HCT116 (cell line): ENCODE measurements around the gene PEX11B. TPM values are rescaled to one million over a fixed set of nuclear protein-coding genes. Genes with fewer than 3 reads are reported as not detected.

Experiments used
- ATAC-seq: fragments of 200-7000 bp; cut with Tn5 transposase; 2 replicates; pipeline ENCODE4 v1.9.1; 2020; ENCODE audit warnings: mild to moderate bottlenecking, moderate library complexity
- BruUV-seq: library from RNA; stranded (reverse); fragments of 400-500 nt; replicated peaks from 2 replicates; lab custom pipeline; 2021; lab: Mats Ljungman, UMichigan
- CTCF ChIA-PET: fragments of 300-600 bp; sonication (Branson Sonifier 250); formaldehyde crosslinking; loops from one replicate; lab custom pipeline; 2021; ENCODE audit warnings: antibody characterized with exemption; lab: Charles Lee
- POLR2A ChIA-PET: fragments of 300-600, 350-600 bp; sonication (Branson Sonifier 250); formaldehyde crosslinking; loops from one replicate; lab custom pipeline; 2021; ENCODE audit warnings: antibody characterized with exemption; lab: Charles Lee
- RAD21 ChIA-PET, 2 experiments: fragments of 300-600 bp; sonication (Branson Sonifier 250); formaldehyde crosslinking; loops; one replicate each; lab custom pipeline; 2023; ENCODE audit warnings: low total read pairs in 2 of 2; ENCODE audit not compliant: uncharacterized antibody in 2 of 2, unreplicated experiment in 2 of 2, low non-redundant PET in 1 of 2; lab: Charles Lee
- DNase-seq: peaks from one replicate; pipeline ENCODE4 v3.0.0-alpha.2; 2010; ENCODE audit warnings: low read depth, low spot score
- H2AFZ ChIP-seq: fragments of 200-600 bp; shearing (Covaris generic), sonication (generic); 2 replicates; pipeline ENCODE4 v1.6.1; 2017; ENCODE audit warnings: low read depth, mixed run types, mixed read lengths, antibody characterized with exemption, low read length; ENCODE audit not compliant: poor library complexity, severe bottlenecking
- H3K27ac ChIP-seq: 2 replicates; pipeline ENCODE4 v1.5.1; 2012; ENCODE audit warnings: low read depth, low read length
- H3K27me3 ChIP-seq: fragments of 200-600 bp; sonication (generic); 2 replicates; pipeline ENCODE4 v1.6.1; 2016; ENCODE audit warnings: mixed run types, low read length, mixed read lengths; ENCODE audit not compliant: insufficient read depth
- H3K36me3 ChIP-seq, 2 experiments: fragments of 200-500 bp in 1 of 2; fragments of 200-600 bp in 1 of 2; sonication (Bioruptor generic) in 1 of 2; sonication (generic) in 1 of 2; 2 replicates each; pipeline versions ENCODE4 v1.5.1 to v1.6.1; 2014 to 2016; ENCODE audit warnings: low read length in 2 of 2, inconsistent platforms in 1 of 2, mixed read lengths in 1 of 2, mixed run types in 1 of 2; ENCODE audit not compliant: insufficient read depth in 2 of 2, control insufficient read depth in 1 of 2
- H3K4me1 ChIP-seq, 2 experiments: fragments of 200-600 bp in 1 of 2; sonication (generic) in 1 of 2; 2 replicates each; pipeline versions ENCODE4 v1.5.1 to v1.6.1; 2012 to 2017; ENCODE audit warnings: low read length in 2 of 2, inconsistent platforms in 1 of 2, mild to moderate bottlenecking in 1 of 2, mixed read lengths in 1 of 2, mixed run types in 1 of 2, moderate library complexity in 1 of 2; ENCODE audit not compliant: insufficient read depth in 2 of 2, control insufficient read depth in 1 of 2
- H3K4me2 ChIP-seq: fragments of 200-600 bp; sonication (generic); 2 replicates; pipeline ENCODE4 v1.6.1; 2017; ENCODE audit warnings: mixed run types, low read length, mixed read lengths
- H3K4me3 ChIP-seq, 2 experiments: fragments of 200-600 bp in 1 of 2; sonication (generic) in 1 of 2; replicated peaks in 1 of 2; 2 replicates each; pipeline ENCODE4 v1.5.1; 2011 to 2016; ENCODE audit warnings: low read length in 2 of 2, control low read depth in 1 of 2, low read depth in 1 of 2, mild to moderate bottlenecking in 1 of 2, mixed read lengths in 1 of 2, mixed run types in 1 of 2
- H3K79me2 ChIP-seq: fragments of 200-600 bp; sonication (generic); 2 replicates; pipeline ENCODE4 v1.6.1; 2017; ENCODE audit warnings: mild to moderate bottlenecking, mixed run types, low read length, moderate library complexity, mixed read lengths; ENCODE audit not compliant: insufficient read depth
- H3K9ac ChIP-seq: fragments of 200-600 bp; sonication (generic); 2 replicates; pipeline ENCODE4 v1.6.1; 2016; ENCODE audit warnings: low read length, mixed read lengths
- H3K9me2 ChIP-seq: fragments of 200-600 bp; sonication (generic), shearing (Covaris generic); 2 replicates; pipeline ENCODE4 v1.6.1; 2017; ENCODE audit warnings: mixed run types, mild to moderate bottlenecking, moderate library complexity; ENCODE audit not compliant: insufficient read depth
- H3K9me3 ChIP-seq, 2 experiments: fragments of 200-500 bp in 1 of 2; fragments of 200-600 bp in 1 of 2; sonication (Bioruptor generic) in 1 of 2; sonication (generic) in 1 of 2; 2 replicates each; pipeline ENCODE4 v1.6.1; 2014 to 2017; ENCODE audit warnings: low read length in 2 of 2, mixed read lengths in 2 of 2, inconsistent platforms in 1 of 2, low read depth in 1 of 2, mild to moderate bottlenecking in 1 of 2, mixed run types in 1 of 2, moderate library complexity in 1 of 2; ENCODE audit not compliant: control insufficient read depth in 1 of 2, insufficient read depth in 1 of 2
- H4K20me1 ChIP-seq: fragments of 200-600 bp; sonication (generic), shearing (Covaris generic); 2 replicates; pipeline ENCODE4 v1.6.1; 2017; ENCODE audit warnings: mixed run types, mild to moderate bottlenecking, moderate library complexity; ENCODE audit not compliant: insufficient read depth
- CBX3 ChIP-seq: IDR thresholded peaks from 2 replicates; pipeline ENCODE4 v1.6.1; 2012; ENCODE audit warnings: low read depth
- CEBPB ChIP-seq: IDR thresholded peaks from 2 replicates; pipeline ENCODE4 v1.6.1; 2012; ENCODE audit warnings: low read depth
- EGR1 ChIP-seq: IDR thresholded peaks from 2 replicates; pipeline ENCODE4 v1.6.1; 2012; ENCODE audit warnings: low read depth
- ELF1 ChIP-seq: IDR thresholded peaks from 2 replicates; pipeline ENCODE4 v1.6.1; 2012; ENCODE audit warnings: low read depth, borderline replicate concordance
- EZH2 ChIP-seq: fragments of 200-600 bp; sonication (generic); IDR thresholded peaks from 2 replicates; pipeline ENCODE4 v1.6.1; 2017; ENCODE audit warnings: antibody characterized with exemption, mixed run types
- FOSL1 ChIP-seq: IDR thresholded peaks from 2 replicates; pipeline ENCODE4 v1.6.1; 2012; ENCODE audit warnings: low read depth
- JUND ChIP-seq: IDR thresholded peaks from 2 replicates; pipeline ENCODE4 v1.6.1; 2012
- POLR2AphosphoS5 ChIP-seq: IDR thresholded peaks from 2 replicates; pipeline ENCODE4 v1.6.1; 2011; ENCODE audit warnings: mild to moderate bottlenecking, low read depth, low read length, moderate library complexity
- SP1 ChIP-seq: IDR thresholded peaks from 2 replicates; pipeline ENCODE4 v1.6.1; 2012; ENCODE audit warnings: low read depth
- SRF ChIP-seq: IDR thresholded peaks from 2 replicates; pipeline ENCODE4 v1.6.1; 2012; ENCODE audit warnings: low read depth
- TCF7L2 ChIP-seq: IDR thresholded peaks from 2 replicates; pipeline ENCODE4 v1.7.0; 2011; ENCODE audit warnings: borderline replicate concordance, inconsistent platforms; ENCODE audit not compliant: insufficient read depth, insufficient read length; ENCODE audit errors: extremely low read depth
- YY1 ChIP-seq: IDR thresholded peaks from 2 replicates; pipeline ENCODE4 v1.6.1; 2011; ENCODE audit warnings: low read length, low read depth, moderate library complexity, mild to moderate bottlenecking; ENCODE audit not compliant: insufficient replicate concordance; ENCODE audit errors: extremely low read depth
- ZFX ChIP-seq: fragments of 450-650 bp; IDR thresholded peaks from 2 replicates; pipeline ENCODE4 v1.6.1; 2017
- ZNF274 ChIP-seq: fragments of 200-500 bp; sonication (Bioruptor generic); IDR thresholded peaks from 2 replicates; pipeline ENCODE4 v1.6.1; 2014; ENCODE audit warnings: mild to moderate bottlenecking, low read depth, low read length, inconsistent platforms
- intact Hi-C: fragments of 100-400 bp; cut with micrococcal nuclease; formaldehyde crosslinking; loops from 2 replicates; pipeline ENCODE4 v1.10.0; 2022
- total RNA-seq: library from RNA; stranded (reverse); gene quantifications from one replicate; pipeline ENCODE4 v1.2.1, GENCODE V29; 2021; ENCODE audit not compliant: unreplicated experiment
- TF ChIP-seq, protein P1 (sequence below): IDR thresholded peaks from 2 replicates; pipeline ENCODE4 v1.6.1; 2012
- TF ChIP-seq, protein P2 (sequence below): IDR thresholded peaks from 2 replicates; pipeline ENCODE4 v1.6.1; 2012
- TF ChIP-seq, protein P3 (sequence below), 3 experiments: fragments of 200-600 bp in 1 of 3; sonication (generic) in 1 of 3; IDR thresholded peaks in 2 of 3; conservative IDR thresholded peaks in 1 of 3; 2 replicates each; pipeline ENCODE4 v1.5.1; 2012 to 2017; ENCODE audit warnings: low read depth in 2 of 3, low read length in 2 of 3, antibody characterized with exemption in 1 of 3, borderline replicate concordance in 1 of 3, control low read depth in 1 of 3, mild to moderate bottlenecking in 1 of 3, mixed read lengths in 1 of 3, mixed run types in 1 of 3, moderate library complexity in 1 of 3; ENCODE audit not compliant: insufficient read depth in 1 of 3
- TF ChIP-seq, protein P4 (sequence below): IDR thresholded peaks from 2 replicates; pipeline ENCODE4 v1.6.1; 2011; ENCODE audit warnings: mild to moderate bottlenecking, low read length, moderate library complexity; ENCODE audit not compliant: insufficient replicate concordance; ENCODE audit errors: extremely low read depth

PEX11B gene
- total RNA-seq, 1 experiment from 2014 or later = 20.9 TPM

DNA sequence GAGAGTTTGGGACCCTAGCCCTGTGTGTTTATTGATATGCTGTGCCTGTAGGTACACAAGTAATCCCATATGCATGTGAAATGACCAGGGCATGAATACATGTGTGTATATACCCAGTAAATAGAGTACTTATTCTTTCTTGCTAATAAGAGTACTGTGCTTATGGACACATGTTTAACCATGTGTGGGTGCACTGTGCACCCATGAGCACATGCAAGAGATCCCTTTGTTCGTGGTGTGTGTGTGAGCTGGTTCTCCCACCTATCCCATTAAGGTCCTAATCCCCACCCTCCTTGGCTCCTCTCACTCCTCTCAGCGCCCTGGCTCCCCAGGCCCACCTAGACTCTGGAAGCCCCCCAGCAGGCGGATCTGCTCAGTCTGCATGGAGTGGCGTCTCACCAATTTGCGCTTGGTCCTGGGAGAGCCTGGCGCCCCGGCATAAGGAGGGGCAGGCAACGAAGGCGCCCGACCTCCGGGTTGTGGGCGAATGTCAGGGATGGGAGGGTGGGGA lies 41.5 kb upstream of the PEX11B start:
- Histone ChIP-seq H4K20me1 (no peaks in the 10 kb centered on the region), H3K27ac (no peak overlapping the region), H3K4me2 (no peak overlapping the region), H3K27me3 (no peaks in the 10 kb centered on the region), H3K36me3 (no peaks in the 10 kb centered on the region), H3K4me1 (peaks cover 27 to 45% of the 10 kb centered on the region in 2 experiments), H2AFZ (no peak overlapping the region), H3K9me2 (no peaks in the 10 kb centered on the region), H3K9ac (no peak overlapping the region), H3K79me2 (no peaks in the 10 kb centered on the region), H3K9me3 (no peaks in the 10 kb centered on the region), H3K4me3 (no peak overlapping the region)
- TF ChIP-seq TCF7L2 (no peak), SP1 (no peak), JUND (no peak), ZFX (no peak), FOSL1 (no peak), CBX3 (no peak), ELF1 (no peak), SRF (no peak), ZNF274 (no peak), YY1 (no peak), EGR1 (no peak), POLR2AphosphoS5 (no peak), CEBPB (no peak), EZH2 (no peak)
- TF ChIP-seq, protein P1, sequence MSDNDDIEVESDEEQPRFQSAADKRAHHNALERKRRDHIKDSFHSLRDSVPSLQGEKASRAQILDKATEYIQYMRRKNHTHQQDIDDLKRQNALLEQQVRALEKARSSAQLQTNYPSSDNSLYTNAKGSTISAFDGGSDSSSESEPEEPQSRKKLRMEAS = no peak
- TF ChIP-seq, protein P2, sequence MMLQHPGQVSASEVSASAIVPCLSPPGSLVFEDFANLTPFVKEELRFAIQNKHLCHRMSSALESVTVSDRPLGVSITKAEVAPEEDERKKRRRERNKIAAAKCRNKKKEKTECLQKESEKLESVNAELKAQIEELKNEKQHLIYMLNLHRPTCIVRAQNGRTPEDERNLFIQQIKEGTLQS = no peak
- TF ChIP-seq, protein P3, sequence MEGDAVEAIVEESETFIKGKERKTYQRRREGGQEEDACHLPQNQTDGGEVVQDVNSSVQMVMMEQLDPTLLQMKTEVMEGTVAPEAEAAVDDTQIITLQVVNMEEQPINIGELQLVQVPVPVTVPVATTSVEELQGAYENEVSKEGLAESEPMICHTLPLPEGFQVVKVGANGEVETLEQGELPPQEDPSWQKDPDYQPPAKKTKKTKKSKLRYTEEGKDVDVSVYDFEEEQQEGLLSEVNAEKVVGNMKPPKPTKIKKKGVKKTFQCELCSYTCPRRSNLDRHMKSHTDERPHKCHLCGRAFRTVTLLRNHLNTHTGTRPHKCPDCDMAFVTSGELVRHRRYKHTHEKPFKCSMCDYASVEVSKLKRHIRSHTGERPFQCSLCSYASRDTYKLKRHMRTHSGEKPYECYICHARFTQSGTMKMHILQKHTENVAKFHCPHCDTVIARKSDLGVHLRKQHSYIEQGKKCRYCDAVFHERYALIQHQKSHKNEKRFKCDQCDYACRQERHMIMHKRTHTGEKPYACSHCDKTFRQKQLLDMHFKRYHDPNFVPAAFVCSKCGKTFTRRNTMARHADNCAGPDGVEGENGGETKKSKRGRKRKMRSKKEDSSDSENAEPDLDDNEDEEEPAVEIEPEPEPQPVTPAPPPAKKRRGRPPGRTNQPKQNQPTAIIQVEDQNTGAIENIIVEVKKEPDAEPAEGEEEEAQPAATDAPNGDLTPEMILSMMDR (IDR thresholded peaks at IDR 0.05 in 2 of 3, conservative IDR thresholded peaks at IDR 0.05 in 1 of 3; ENCODE audit: borderline replicate concordance in 1 of 3, insufficient read depth in 1 of 3, low read depth in 2 of 3, low read length in 2 of 3) = no peak
- TF ChIP-seq, protein P4, sequence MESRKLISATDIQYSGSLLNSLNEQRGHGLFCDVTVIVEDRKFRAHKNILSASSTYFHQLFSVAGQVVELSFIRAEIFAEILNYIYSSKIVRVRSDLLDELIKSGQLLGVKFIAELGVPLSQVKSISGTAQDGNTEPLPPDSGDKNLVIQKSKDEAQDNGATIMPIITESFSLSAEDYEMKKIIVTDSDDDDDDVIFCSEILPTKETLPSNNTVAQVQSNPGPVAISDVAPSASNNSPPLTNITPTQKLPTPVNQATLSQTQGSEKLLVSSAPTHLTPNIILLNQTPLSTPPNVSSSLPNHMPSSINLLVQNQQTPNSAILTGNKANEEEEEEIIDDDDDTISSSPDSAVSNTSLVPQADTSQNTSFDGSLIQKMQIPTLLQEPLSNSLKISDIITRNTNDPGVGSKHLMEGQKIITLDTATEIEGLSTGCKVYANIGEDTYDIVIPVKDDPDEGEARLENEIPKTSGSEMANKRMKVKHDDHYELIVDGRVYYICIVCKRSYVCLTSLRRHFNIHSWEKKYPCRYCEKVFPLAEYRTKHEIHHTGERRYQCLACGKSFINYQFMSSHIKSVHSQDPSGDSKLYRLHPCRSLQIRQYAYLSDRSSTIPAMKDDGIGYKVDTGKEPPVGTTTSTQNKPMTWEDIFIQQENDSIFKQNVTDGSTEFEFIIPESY = no peak
- ChIA-PET RAD21 (no interaction called here), CTCF (no interaction called here), POLR2A (no interaction called here)
- DNase-seq (no peak), ATAC-seq (no peak)
- no TSS peak for BruUV-seq
- intact Hi-C loops = loop anchor here (5.0 kb wide), 1 partner anchor 43 kb away; the partner anchor contains the start of gene PEX11B
